NCI-H2196 (cell line): ENCODE measurements around the gene ZC3H6.
"Not testable (repeated sequence)": the region's sequence is repeated elsewhere in the genome, so short reads cannot be mapped to it uniquely, and the experiment has no call there.

ENCODE experiments used
- DNase-seq: peaks from one replicate; lab custom pipeline; 2025; ENCODE audit not compliant: unreplicated experiment; lab: John Stamatoyannopoulos, UW

ZC3H6 gene

GRCh38 chr2:112332123-112332696 is 56.8 kb downstream of the ZC3H6 start:
- no peak for DNase-seq

- DNase-seq = no peak
Measured at GRCh38 chr2:112335600-112335999, 60.2 kb downstream of the ZC3H6 start.

- DNase-seq = no peak
Measured at GRCh38 chr2:112339986-112340385, 64.6 kb downstream of the ZC3H6 start.

GRCh38 chr2:112340475-112341267 is 65.3 kb downstream of the ZC3H6 start:
- no peak for DNase-seq

GRCh38 chr2:112342067-112342550 is 66.7 kb downstream of the ZC3H6 start:
- DNase-seq = no peak

- DNase-seq = peak; percentile 32
Measured at GRCh38 chr2:112343827-112344585, 68.6 kb downstream of the ZC3H6 start.

- no peak for DNase-seq
Measured at GRCh38 chr2:112345030-112346027, 69.9 kb downstream of the ZC3H6 start.

- not testable (repeated sequence) for DNase-seq
Measured at GRCh38 chr2:112352292-112352691, 76.9 kb downstream of the ZC3H6 start.

- not testable (repeated sequence) for DNase-seq
Measured at GRCh38 chr2:112352809-112353603, 77.6 kb downstream of the ZC3H6 start.

- DNase-seq = not testable (repeated sequence)
Measured at GRCh38 chr2:112354335-112354734, 78.9 kb downstream of the ZC3H6 start.

GRCh38 chr2:112360055-112360454 is 84.7 kb downstream of the ZC3H6 start:
- not testable (repeated sequence) for DNase-seq
